Transverse colon (tissue), 4 donors: ENCODE data around the gene YPEL2.

Source experiments
- CTCF ChIP-seq, 5 experiments: fragments of 200-600 bp in 3 of 5; fragments of 450-650 bp in 2 of 5; sonication (generic) in 3 of 5; IDR thresholded peaks; 1 replicate in 2 of 5; 2 replicates in 3 of 5; pipeline ENCODE4 v1.5.1; 2016 to 2017; ENCODE audit warnings: antibody characterized with exemption in 5 of 5, inconsistent platforms in 3 of 5, mild to moderate bottlenecking in 2 of 5, moderate library complexity in 1 of 5
- POLR2A ChIP-seq: fragments of 450-650 bp; IDR thresholded peaks from one replicate; pipeline ENCODE4 v1.6.1; 2016; ENCODE audit warnings: antibody characterized with exemption, mild to moderate bottlenecking, moderate library complexity
- POLR2AphosphoS5 ChIP-seq, 3 donors: sonication (generic); formaldehyde crosslinking; IDR thresholded peaks; one replicate each; pipeline ENCODE4 v1.6.1; 2016; ENCODE audit warnings: antibody characterized with exemption in 3 of 3

DNA sequence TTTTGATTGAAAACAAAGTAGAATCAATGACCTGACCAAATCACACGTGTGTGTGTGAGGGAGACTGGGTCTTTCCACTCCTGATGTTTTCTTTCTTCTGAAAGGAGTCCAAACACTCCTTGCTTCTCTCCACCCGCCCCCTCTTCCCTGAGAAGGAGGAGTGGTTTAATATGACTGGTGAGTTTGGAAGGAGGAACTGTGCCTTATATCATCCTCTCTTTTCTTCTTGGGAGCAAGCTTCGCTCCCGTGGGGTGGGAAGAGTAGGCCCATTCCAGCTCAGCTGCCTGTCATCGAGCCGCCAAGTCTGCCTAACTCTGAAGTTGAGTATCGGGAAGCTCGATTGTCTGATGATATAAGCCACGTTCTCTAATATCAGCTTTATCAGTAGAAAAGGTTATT, 96.5 kb downstream of the YPEL2 start:
- TF ChIP-seq CTCF (IDR thresholded peaks at IDR 0.05) (no peak), POLR2A (no peak), POLR2AphosphoS5 (IDR thresholded peaks at IDR 0.05) (peak in 1 of 3 donors; percentile 13)
